Superior temporal gyrus (tissue), 1 donor: ENCODE measurements around the gene SPINK5.

Experiments
- DNase-seq: peaks from one replicate; pipeline ENCODE4 v3.0.0-alpha.2; 2016; ENCODE audit errors: extremely low spot score

SPINK5 gene

DNA sequence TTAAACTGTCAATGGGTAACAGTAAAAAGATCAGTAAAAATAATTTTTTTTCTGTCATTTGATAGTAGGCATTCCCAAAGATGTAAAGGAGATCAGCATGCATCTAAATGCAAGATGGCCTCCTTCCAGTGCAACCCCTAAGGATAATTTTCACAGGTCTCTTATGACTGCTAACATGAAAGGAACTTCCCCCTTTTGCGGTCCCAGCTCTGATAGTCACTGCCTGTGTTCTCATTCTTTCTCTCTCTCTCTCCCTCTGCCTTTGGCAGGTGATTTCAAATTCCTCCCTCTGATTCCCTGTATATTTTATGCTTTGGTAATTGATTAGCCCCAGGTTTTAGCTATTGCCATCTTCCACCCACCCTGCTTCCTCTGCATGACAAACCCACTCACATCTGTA lies 113.4 kb downstream of the SPINK5 start:
- no peak for DNase-seq

DNA sequence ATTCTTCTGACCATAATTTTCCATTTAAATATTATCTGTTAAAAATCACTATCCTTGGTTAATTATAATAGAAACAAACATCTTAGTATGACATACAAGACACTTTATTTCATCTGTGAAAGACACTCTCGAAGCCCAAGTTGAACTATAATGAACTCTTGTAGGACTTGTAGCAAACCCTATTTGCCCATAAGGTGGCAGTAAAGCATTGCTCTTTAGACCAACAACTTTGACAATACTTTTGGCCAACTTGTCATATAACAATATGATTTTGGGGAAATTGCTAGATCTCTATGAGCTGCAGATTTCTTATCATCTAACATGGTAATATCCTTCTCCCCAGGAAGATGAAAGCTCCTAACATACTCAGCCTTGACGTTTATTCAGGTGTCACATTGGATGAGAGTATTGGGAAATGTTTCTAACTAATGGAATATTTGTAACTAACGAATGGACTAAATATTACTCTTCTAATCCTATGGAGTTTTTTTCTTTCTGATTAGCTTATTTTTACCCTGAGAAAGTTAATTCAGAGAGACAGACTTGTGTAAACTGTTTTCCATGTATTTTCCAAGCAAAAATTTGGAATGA lies 115.5 kb downstream of the SPINK5 start:
- peak; percentile 81 for DNase-seq

DNA sequence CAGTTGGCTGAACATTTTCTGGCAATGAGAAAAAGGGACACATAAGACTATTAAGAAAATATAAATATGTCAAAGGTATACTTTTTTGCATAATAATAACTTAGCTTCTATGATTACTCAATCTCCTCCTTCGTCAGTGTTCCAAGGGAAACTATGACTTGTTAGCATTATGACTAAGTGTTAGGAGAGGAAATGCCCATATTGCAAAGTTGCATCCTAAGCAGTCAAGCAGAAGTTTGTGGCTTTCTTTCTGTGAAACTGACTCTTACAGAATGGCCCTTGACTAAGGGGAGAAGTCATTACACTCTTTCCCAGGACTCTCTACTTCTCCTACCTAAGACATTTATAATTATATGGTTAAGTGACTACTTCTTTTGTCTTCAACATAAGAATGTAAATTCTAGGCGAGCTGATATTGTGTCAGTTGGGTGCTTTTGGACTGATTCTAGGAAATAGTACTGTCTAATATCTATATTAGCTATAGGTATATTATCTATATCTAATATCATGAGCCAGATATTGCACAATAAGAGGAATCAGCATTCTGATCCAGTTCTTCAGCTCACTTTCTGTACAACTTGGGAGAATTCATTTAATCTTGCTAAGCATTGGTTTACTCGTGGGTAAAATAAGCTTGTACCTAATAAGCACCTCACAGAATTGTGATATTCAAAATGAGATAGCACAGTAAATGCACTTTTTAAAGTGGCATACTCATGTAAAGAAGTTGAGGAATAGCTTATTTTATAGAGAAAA lies 122.6 kb downstream of the SPINK5 start:
- no peak for DNase-seq
